ENCODE data around the gene HDAC4. TPM values are rescaled to one million over a fixed set of nuclear protein-coding genes. Genes with fewer than 3 reads are reported as not detected.

The HDAC4 gene
- total and polyA plus RNA-seq, 2 of the 8 experiments (the other 6 are each of a cell fraction or from before 2014, with no cell fraction given), result 15.4 to 31.5 TPM

GRCh38 chr2:239274391-239275043 is 126.3 kb downstream of the HDAC4 start:
- H3K9ac ChIP-seq (replicated peaks in 1 of 4; ENCODE audit: extremely low read depth in 1 of 4, low read depth in 3 of 4, low read length in 3 of 4), result no peak overlapping the region; a peak in 1 of 7 replicates
- 0 out of 2 replicates have a peak overlapping the region, but pooled peaks have one; percentile 44 for H2BK5ac ChIP-seq (ENCODE audit: low read depth, low read length)
- no peak overlapping the region for H4K91ac ChIP-seq (replicated peaks; ENCODE audit: insufficient read length, low read length)
- POLR2A ChIA-PET (ENCODE audit: partially characterized antibody), result interaction anchor here (1.0 to 2.1 kb wide), 2 partner anchors 10 to 731 kb away, joined by 3 to 4 read pairs; no protein-coding TSS in a partner anchor
- no peak overlapping the region for H2AFZ ChIP-seq (ENCODE audit: low read length)
- peaks cover 30% of the 10 kb centered on the region for H3K79me1 ChIP-seq (ENCODE audit: low read depth, low read length)
- H2BK15ac ChIP-seq (ENCODE audit: low read length), result no peak overlapping the region
- no peak overlapping the region for H4K8ac ChIP-seq (ENCODE audit: extremely low read depth, insufficient read depth, low read length)
- peaks cover 3 to 85% of the 10 kb centered on the region in 2 experiments; a peak in 2 of 4 replicates for H3K79me2 ChIP-seq (ENCODE audit: control insufficient read depth in 1 of 2, insufficient read depth in 2 of 2, low read length in 2 of 2)
- no peak overlapping the region for H3K56ac ChIP-seq (replicated peaks; ENCODE audit: insufficient read length, low read depth, low read length)
- H3K18ac ChIP-seq (ENCODE audit: extremely low read depth, low read length), result no peak overlapping the region
- DNase-seq (ENCODE audit: low read depth in 1 of 2, low spot score in 2 of 2) (no peak), FAIRE-seq (no peak)
- H2AK5ac ChIP-seq (ENCODE audit: low read depth, low read length), result no peak overlapping the region
- H3K14ac ChIP-seq (ENCODE audit: insufficient read length), result no peak overlapping the region
- no peaks in the 10 kb centered on the region for H3K27me3 ChIP-seq (replicated peaks in 1 of 4; ENCODE audit: control insufficient read depth in 3 of 4, extremely low read depth in 1 of 4, insufficient read depth in 3 of 4, low read length in 3 of 4)
- peaks cover 0 to 6% (median 1%) of the 10 kb centered on the region in 4 experiments; a peak in 1 of 7 replicates for H3K4me1 ChIP-seq (replicated peaks in 1 of 4; ENCODE audit: control insufficient read depth in 3 of 4, insufficient read depth in 4 of 4, low read length in 3 of 4)
- peaks cover 15 to 20% of the 10 kb centered on the region in 2 experiments for H4K20me1 ChIP-seq (replicated peaks in 1 of 2; ENCODE audit: control insufficient read depth in 1 of 2, insufficient read depth in 2 of 2, low read length in 2 of 2)
- H3K36me3 ChIP-seq (ENCODE audit: control insufficient read depth in 2 of 4, insufficient read depth in 4 of 4, low read length in 3 of 4), result no peaks in the 10 kb centered on the region
- 90% methylated on average over 16 of the region's 16 CpGs; no CpG with 5 or more reads in 1 of the 2 experiments for WGBS, 2 experiments (ENCODE audit: extremely low coverage in 1 of 2, insufficient coverage in 1 of 2, insufficient read length in 1 of 2, insufficient replicate concordance in 2 of 2, low coverage in 1 of 2, low lambda C conversion rate in 2 of 2, missing lambda C conversion rate in 1 of 2)
- no peak overlapping the region for H2BK120ac ChIP-seq (replicated peaks; ENCODE audit: low read depth, low read length)
- H3K4ac ChIP-seq (replicated peaks; ENCODE audit: insufficient read length, low read depth, low read length), result no peak overlapping the region
- no peak overlapping the region for H3K27ac ChIP-seq (ENCODE audit: low read depth, low read length)
- CTCF ChIA-PET (ENCODE audit: partially characterized antibody), result interaction anchor here (1.1 to 6.8 kb wide), 4 partner anchors 9 to 123 kb away, joined by 3 to 44 read pairs (median 6); no protein-coding TSS in a partner anchor
- no peak overlapping the region for H4K5ac ChIP-seq (ENCODE audit: insufficient read length, low read depth, low read length)
- H3K23ac ChIP-seq (ENCODE audit: insufficient read length), result no peak overlapping the region
- H3K4me2 ChIP-seq (ENCODE audit: insufficient read depth in 1 of 2, low read depth in 2 of 2, low read length in 2 of 2), result no peak overlapping the region
- H3K23me2 ChIP-seq (ENCODE audit: low read depth, low read length), result no peaks in the 10 kb centered on the region
- no peak overlapping the region for H2BK12ac ChIP-seq (ENCODE audit: low read depth, low read length)
- no peaks in the 10 kb centered on the region for H3K9me3 ChIP-seq (ENCODE audit: insufficient read depth in 2 of 2, low read depth in 1 of 2, low read length in 1 of 2)
- no peak overlapping the region for H3K4me3 ChIP-seq (ENCODE audit: extremely low read depth in 1 of 4, insufficient read depth in 2 of 4, low read depth in 3 of 4, low read length in 4 of 4)
- H2BK20ac ChIP-seq (ENCODE audit: low read length), result no peak overlapping the region
- no peak for TF ChIP-seq FOSL1 (IDR thresholded peaks at IDR 0.05; ENCODE audit: insufficient read depth, low read depth, low read length)
- no peak for TF ChIP-seq CHD1 (IDR thresholded peaks at IDR 0.05; ENCODE audit: low read depth, low read length)
- TF ChIP-seq BCL11A (IDR thresholded peaks at IDR 0.05; ENCODE audit: low read depth in 2 of 2, low read length in 2 of 2), result no peak
- no peak for TF ChIP-seq POLR2A (IDR thresholded peaks at IDR 0.05; ENCODE audit: control extremely low read depth in 1 of 2, low read depth in 2 of 2, low read length in 2 of 2)
- TF ChIP-seq, protein P1, sequence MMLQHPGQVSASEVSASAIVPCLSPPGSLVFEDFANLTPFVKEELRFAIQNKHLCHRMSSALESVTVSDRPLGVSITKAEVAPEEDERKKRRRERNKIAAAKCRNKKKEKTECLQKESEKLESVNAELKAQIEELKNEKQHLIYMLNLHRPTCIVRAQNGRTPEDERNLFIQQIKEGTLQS (IDR thresholded peaks at IDR 0.05; ENCODE audit: insufficient read depth, low read depth, low read length), result no peak
- no peak for TF ChIP-seq TBP (IDR thresholded peaks at IDR 0.05; ENCODE audit: low read depth, low read length)
- TF ChIP-seq TEAD4 (IDR thresholded peaks at IDR 0.05; ENCODE audit: low read depth, low read length), result no peak
- no peak for TF ChIP-seq GTF2F1 (IDR thresholded peaks at IDR 0.05; ENCODE audit: borderline replicate concordance, low read depth, low read length)
- no peak for TF ChIP-seq RNF2 (IDR thresholded peaks at IDR 0.05; ENCODE audit: borderline replicate concordance, low read depth, low read length, missing control alignments, poor library complexity, severe bottlenecking)
- no peak for TF ChIP-seq RFX5 (IDR thresholded peaks at IDR 0.05; ENCODE audit: borderline replicate concordance, low read depth, low read length)

All from H1 (cell line).